HepG2 (cell line): ENCODE data around the gene GINS2. TPM values are rescaled to one million over a fixed set of nuclear protein-coding genes. Genes with fewer than 3 reads are reported as not detected.

Experiments used
- ATAC-seq: fragments of 200-7000 bp; cut with Tn5 transposase; 3 replicates; pipeline ENCODE4 v1.9.1; 2020; ENCODE audit warnings: mild to moderate bottlenecking, moderate library complexity
- BruUV-seq: library from RNA; stranded (reverse); fragments of 400-500 nt; replicated peaks from 2 replicates; lab custom pipeline; 2021; lab: Mats Ljungman, UMichigan
- CTCF ChIA-PET: fragments of 300-600 bp; formaldehyde crosslinking; extraction: SDS; loops from one replicate; lab custom pipeline; 2021; ENCODE audit warnings: low total read pairs, inconsistent platforms, low intra/inter-chr PET ratio; lab: Yijun Ruan, JAX
- POLR2A ChIA-PET: fragments of 350-600 bp; sonication (Branson Sonifier 250); formaldehyde crosslinking; loops from one replicate; lab custom pipeline; 2020; ENCODE audit warnings: antibody characterized with exemption, inconsistent platforms; lab: Yijun Ruan, JAX
- DNase-seq: peaks from one replicate; pipeline ENCODE4 v3.0.0-alpha.2; 2015; ENCODE audit warnings: low spot score
- FAIRE-seq: peaks from 3 replicates; lab custom pipeline; 2011; peaks lifted over from hg19 to GRCh38; lab: Jason Lieb, UNC
- H2AFZ ChIP-seq: one replicate; pipeline ENCODE4 v1.6.1; 2011; ENCODE audit warnings: low read length, inconsistent platforms
- H3K27ac ChIP-seq: fragments of 300-600 bp; 3 replicates; pipeline ENCODE4 v1.8.0; 2011; ENCODE audit warnings: mixed run types, mild to moderate bottlenecking, mixed read lengths, low read length, inconsistent platforms; ENCODE audit not compliant: insufficient read depth; ENCODE audit errors: extremely low read length
- H3K27me3 ChIP-seq, 2 experiments: fragments of 200-600 bp in 1 of 2; 2 replicates in 1 of 2; 3 replicates in 1 of 2; pipeline versions ENCODE4 v1.6.0 to v1.8.0; 2011; ENCODE audit warnings: low read length in 2 of 2, mild to moderate bottlenecking in 2 of 2, moderate library complexity in 2 of 2, inconsistent platforms in 1 of 2; ENCODE audit not compliant: insufficient read depth in 2 of 2, control insufficient read depth in 1 of 2
- H3K36me3 ChIP-seq, 2 experiments: fragments of 200-600 bp in 1 of 2; replicated peaks in 1 of 2; 2 replicates in 1 of 2; 3 replicates in 1 of 2; pipeline versions ENCODE4 v1.5.1 to v1.8.0; 2011; ENCODE audit warnings: low read length in 2 of 2, inconsistent platforms in 1 of 2; ENCODE audit not compliant: insufficient read depth in 2 of 2, control insufficient read depth in 1 of 2
- H3K4me1 ChIP-seq: 2 replicates; pipeline ENCODE4 v1.5.1; 2012; ENCODE audit warnings: low read length, inconsistent platforms; ENCODE audit not compliant: insufficient read depth
- H3K4me2 ChIP-seq: 2 replicates; pipeline ENCODE4 v1.6.0; 2011; ENCODE audit warnings: low read depth, low read length, inconsistent platforms
- H3K4me3 ChIP-seq, 3 experiments: fragments of 200-600 bp in 1 of 3; sonication (generic), shearing (Covaris generic) in 1 of 3; replicated peaks in 1 of 3; 2 replicates each; pipeline ENCODE4 v1.5.1; 2011 to 2016; ENCODE audit warnings: low read length in 3 of 3, inconsistent platforms in 2 of 3, low read depth in 2 of 3, mild to moderate bottlenecking in 2 of 3, control low read depth in 1 of 3, mixed read lengths in 1 of 3; ENCODE audit not compliant: insufficient read depth in 1 of 3
- H3K79me2 ChIP-seq: one replicate; pipeline ENCODE4 v1.6.1; 2011; ENCODE audit warnings: low read length, inconsistent platforms; ENCODE audit not compliant: insufficient read depth
- H3K9ac ChIP-seq: 2 replicates; pipeline ENCODE4 v1.6.0; 2011; ENCODE audit warnings: mild to moderate bottlenecking, low read depth, low read length, inconsistent platforms; ENCODE audit not compliant: insufficient read depth
- H3K9me3 ChIP-seq: 2 replicates; pipeline ENCODE4 v1.5.1; 2012; ENCODE audit warnings: mild to moderate bottlenecking, low read length
- H4K20me1 ChIP-seq: 2 replicates; pipeline ENCODE4 v1.6.0; 2011; ENCODE audit warnings: inconsistent platforms, mild to moderate bottlenecking, low read length, moderate library complexity; ENCODE audit not compliant: insufficient read depth
- JARID2 ChIP-seq: sonication (generic); formaldehyde crosslinking; IDR thresholded peaks from 2 replicates; pipeline ENCODE4 v1.8.1; 2023; ENCODE audit warnings: missing genetic modification reagents, inconsistent platforms; ENCODE audit not compliant: insufficient replicate concordance
- KLF15 ChIP-seq: sonication (generic); formaldehyde crosslinking; IDR thresholded peaks from 2 replicates; pipeline ENCODE4 v1.8.1; 2023; ENCODE audit warnings: borderline replicate concordance, mild to moderate bottlenecking, inconsistent platforms, missing genetic modification reagents, mixed read lengths
- MATR3 ChIP-seq: sonication (generic); formaldehyde crosslinking; IDR thresholded peaks from 2 replicates; pipeline ENCODE4 v1.4.0; 2020; ENCODE audit warnings: missing genetic modification reagents
- MTA1 ChIP-seq: sonication (generic); formaldehyde crosslinking; IDR thresholded peaks from 2 replicates; pipeline ENCODE4 v1.4.0; 2020; ENCODE audit warnings: missing genetic modification reagents, mild to moderate bottlenecking, borderline replicate concordance
- PCBP1 ChIP-seq: fragments of 200-400 bp; formaldehyde crosslinking; IDR thresholded peaks from 2 replicates; pipeline ENCODE4 v1.6.1; 2017; ENCODE audit warnings: mild to moderate bottlenecking, low read depth, low read length, borderline replicate concordance
- YEATS4 ChIP-seq: sonication (generic); formaldehyde crosslinking; IDR thresholded peaks from 2 replicates; pipeline ENCODE4 v1.4.0; 2020; ENCODE audit warnings: missing genetic modification reagents, borderline replicate concordance
- ZFP82 ChIP-seq: sonication (generic); formaldehyde crosslinking; IDR thresholded peaks from 2 replicates; pipeline ENCODE4 v1.5.1; 2020; ENCODE audit warnings: mild to moderate bottlenecking, missing genetic modification reagents, borderline replicate concordance
- ZMYM2 ChIP-seq: sonication (generic); formaldehyde crosslinking; IDR thresholded peaks from 2 replicates; pipeline ENCODE4 v1.8.0; 2022; ENCODE audit warnings: mild to moderate bottlenecking, missing genetic modification reagents
- ZNF563 ChIP-seq: sonication (generic); formaldehyde crosslinking; IDR thresholded peaks from 2 replicates; pipeline ENCODE4 v1.8.0; 2022; ENCODE audit warnings: mild to moderate bottlenecking, moderate library complexity, missing genetic modification reagents
- WGBS: methylation state at CpG from one replicate; pipeline ENCODE4 v1.1.6; 2017; ENCODE audit warnings: low lambda C conversion rate; 5-methylcytosine and 5-hydroxymethylcytosine counted together
- in situ Hi-C: cut with HindIII; loops from 2 replicates; pipeline ENCODE4 v1.10.0; 2017; ENCODE audit warnings: low pct_unique_long_range_greater_than_20kb; ENCODE audit not compliant: extremely low pct_ligation_motif_present
- intact Hi-C: fragments of 100-400 bp; cut with micrococcal nuclease; formaldehyde crosslinking; loops from one replicate; pipeline ENCODE4 v1.10.0; 2022; ENCODE audit not compliant: unreplicated experiment
- polyA plus RNA-seq, 8 experiments: library from polyadenylated mRNA; depleted of rRNA in 3 of 8; stranded (reverse) in 7 of 8; unstranded in 1 of 8; fragments of >200 nt; fragmentation: Illumina TruSeq in 4 of 8; extraction: Trizol in 4 of 8; gene quantifications; 2 replicates each; pipeline versions ENCODE4 v1.2.1 to v1.2.3, GENCODE V29; 2011 to 2016; ENCODE audit warnings: low read depth in 4 of 8, missing spikeins in 1 of 8, mixed read lengths in 1 of 8; ENCODE audit not compliant: insufficient read depth in 1 of 8
- total RNA-seq, 5 experiments: library from RNA; depleted of rRNA; stranded (reverse); fragments of >200 nt; fragmentation: Illumina TruSeq; extraction: Trizol; gene quantifications; 2 replicates each; pipeline ENCODE4 v1.2.3, GENCODE V29; 2016; ENCODE audit warnings: low read depth in 1 of 5
- TF ChIP-seq, protein P1 (sequence below), 2 experiments: sonication (generic) in 1 of 2; formaldehyde crosslinking in 1 of 2; IDR thresholded peaks; 2 replicates each; pipeline versions ENCODE4 v1.4.0 to v1.6.1; 2018 to 2020; ENCODE audit warnings: missing genetic modification reagents in 2 of 2, borderline replicate concordance in 1 of 2, low read depth in 1 of 2, mild to moderate bottlenecking in 1 of 2, missing biosample characterization in 1 of 2
- TF ChIP-seq, protein P2 (sequence below): sonication (generic); formaldehyde crosslinking; IDR thresholded peaks from 2 replicates; pipeline ENCODE4 v1.8.1; 2023; ENCODE audit warnings: mild to moderate bottlenecking, missing genetic modification reagents
- TF ChIP-seq, protein P3 (sequence below): sonication (generic); formaldehyde crosslinking; IDR thresholded peaks from 2 replicates; pipeline ENCODE4 v1.4.0; 2020; ENCODE audit warnings: mild to moderate bottlenecking, missing genetic modification reagents

Gene GINS2
- total and polyA plus RNA-seq, 2 of the 13 experiments (the other 11 are each of a cell fraction or from before 2014, with no cell fraction given): 10.6 to 48.3 TPM

DNA sequence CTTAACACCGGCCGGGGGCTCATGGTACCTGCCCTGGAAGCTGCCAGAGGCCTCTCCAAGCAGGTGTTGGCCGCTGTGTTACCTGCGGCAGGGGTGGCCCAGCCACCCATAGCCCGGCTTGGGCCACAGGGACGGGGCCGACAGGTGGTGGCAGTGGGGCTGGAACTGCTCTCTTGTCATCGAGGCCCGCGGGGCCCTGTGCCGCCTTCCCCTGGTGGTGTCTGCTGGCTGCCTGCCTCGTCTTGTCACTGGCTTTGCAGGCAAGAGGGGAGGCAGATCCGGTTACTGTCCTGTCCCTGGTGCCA, 48.5 kb downstream of the GINS2 start:
- no TSS peak for BruUV-seq
- Histone ChIP-seq H3K4me1 (peaks cover 18% of the 10 kb centered on the region), H3K79me2 (peaks cover 55% of the 10 kb centered on the region), H3K36me3 (peaks cover 39 to 71% of the 10 kb centered on the region in 2 experiments), H3K4me2 (no peak overlapping the region), H3K27ac (no peak overlapping the region), H4K20me1 (peaks cover 93% of the 10 kb centered on the region; the same call in 1 of the 2 replicates), H3K27me3 (no peaks in the 10 kb centered on the region), H3K9ac (no peak overlapping the region), H3K9me3 (no peaks in the 10 kb centered on the region), H2AFZ (no peak overlapping the region), H3K4me3 (no peak overlapping the region)
- DNase-seq (no peak), ATAC-seq (no peak), FAIRE-seq (no peak)
- 92% methylated on average over 5 of the region's 13 CpGs for WGBS
- intact Hi-C loops: no loop called here
- TF ChIP-seq KLF15 (no peak), PCBP1 (no peak), ZNF563 (CRISPR knock-in tag) (no peak), ZFP82 (CRISPR knock-in tag) (no peak), ZMYM2 (CRISPR knock-in tag) (no peak), YEATS4 (CRISPR knock-in tag) (no peak), JARID2 (CRISPR knock-in tag) (no peak), MATR3 (CRISPR knock-in tag) (no peak), MTA1 (no peak)
- TF ChIP-seq, protein P1, sequence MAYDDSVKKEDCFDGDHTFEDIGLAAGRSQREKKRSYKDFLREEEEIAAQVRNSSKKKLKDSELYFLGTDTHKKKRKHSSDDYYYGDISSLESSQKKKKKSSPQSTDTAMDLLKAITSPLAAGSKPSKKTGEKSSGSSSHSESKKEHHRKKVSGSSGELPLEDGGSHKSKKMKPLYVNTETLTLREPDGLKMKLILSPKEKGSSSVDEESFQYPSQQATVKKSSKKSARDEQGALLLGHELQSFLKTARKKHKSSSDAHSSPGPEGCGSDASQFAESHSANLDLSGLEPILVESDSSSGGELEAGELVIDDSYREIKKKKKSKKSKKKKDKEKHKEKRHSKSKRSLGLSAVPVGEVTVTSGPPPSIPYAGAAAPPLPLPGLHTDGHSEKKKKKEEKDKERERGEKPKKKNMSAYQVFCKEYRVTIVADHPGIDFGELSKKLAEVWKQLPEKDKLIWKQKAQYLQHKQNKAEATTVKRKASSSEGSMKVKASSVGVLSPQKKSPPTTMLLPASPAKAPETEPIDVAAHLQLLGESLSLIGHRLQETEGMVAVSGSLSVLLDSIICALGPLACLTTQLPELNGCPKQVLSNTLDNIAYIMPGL (CRISPR knock-in tag; IDR thresholded peaks at IDR 0.05; ENCODE audit: borderline replicate concordance in 1 of 2, low read depth in 1 of 2): no peak
- TF ChIP-seq, protein P2, sequence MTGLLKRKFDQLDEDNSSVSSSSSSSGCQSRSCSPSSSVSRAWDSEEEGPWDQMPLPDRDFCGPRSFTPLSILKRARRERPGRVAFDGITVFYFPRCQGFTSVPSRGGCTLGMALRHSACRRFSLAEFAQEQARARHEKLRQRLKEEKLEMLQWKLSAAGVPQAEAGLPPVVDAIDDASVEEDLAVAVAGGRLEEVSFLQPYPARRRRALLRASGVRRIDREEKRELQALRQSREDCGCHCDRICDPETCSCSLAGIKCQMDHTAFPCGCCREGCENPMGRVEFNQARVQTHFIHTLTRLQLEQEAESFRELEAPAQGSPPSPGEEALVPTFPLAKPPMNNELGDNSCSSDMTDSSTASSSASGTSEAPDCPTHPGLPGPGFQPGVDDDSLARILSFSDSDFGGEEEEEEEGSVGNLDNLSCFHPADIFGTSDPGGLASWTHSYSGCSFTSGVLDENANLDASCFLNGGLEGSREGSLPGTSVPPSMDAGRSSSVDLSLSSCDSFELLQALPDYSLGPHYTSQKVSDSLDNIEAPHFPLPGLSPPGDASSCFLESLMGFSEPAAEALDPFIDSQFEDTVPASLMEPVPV (CRISPR knock-in tag): no peak
- TF ChIP-seq, protein P3, sequence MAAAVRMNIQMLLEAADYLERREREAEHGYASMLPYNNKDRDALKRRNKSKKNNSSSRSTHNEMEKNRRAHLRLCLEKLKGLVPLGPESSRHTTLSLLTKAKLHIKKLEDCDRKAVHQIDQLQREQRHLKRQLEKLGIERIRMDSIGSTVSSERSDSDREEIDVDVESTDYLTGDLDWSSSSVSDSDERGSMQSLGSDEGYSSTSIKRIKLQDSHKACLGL (CRISPR knock-in tag): no peak
- ChIA-PET CTCF (no interaction called here), POLR2A (no interaction called here)
- in situ Hi-C loops: no loop called here
